GM23248 (cell line): ENCODE results near the gene TRAF3IP3. TPM values are rescaled to one million over a fixed set of nuclear protein-coding genes. Genes with fewer than 3 reads are reported as not detected.

Source experiments
- DNase-seq: peaks from one replicate; pipeline ENCODE4 v3.0.0-alpha.2; 2015
- H2AFZ ChIP-seq: fragments of 200-600 bp; sonication (generic); 2 replicates; pipeline ENCODE4 v1.6.1; 2016; ENCODE audit warnings: antibody characterized with exemption
- H3F3A ChIP-seq: fragments of 200-600 bp; sonication (generic); 2 replicates; pipeline ENCODE4 v1.6.1; 2016; ENCODE audit warnings: mild to moderate bottlenecking, antibody characterized with exemption, mixed run types; ENCODE audit not compliant: insufficient read depth
- H3K27ac ChIP-seq: fragments of 200-600 bp; sonication (generic); 2 replicates; pipeline ENCODE4 v1.5.1; 2016; ENCODE audit warnings: mild to moderate bottlenecking
- H3K27me3 ChIP-seq: fragments of 200-600 bp; sonication (generic); replicated peaks from 2 replicates; pipeline ENCODE4 v1.6.1; 2016; ENCODE audit warnings: mild to moderate bottlenecking; ENCODE audit not compliant: insufficient read depth
- H3K36me3 ChIP-seq: fragments of 200-600 bp; sonication (generic); 2 replicates; pipeline ENCODE4 v1.6.1; 2016; ENCODE audit warnings: low read depth, mild to moderate bottlenecking
- H3K4me1 ChIP-seq: fragments of 200-600 bp; sonication (generic); 2 replicates; pipeline ENCODE4 v1.6.1; 2016; ENCODE audit warnings: mild to moderate bottlenecking; ENCODE audit not compliant: insufficient read depth
- H3K4me2 ChIP-seq: fragments of 200-600 bp; sonication (generic); one replicate; pipeline ENCODE4 v1.6.1; 2016; ENCODE audit warnings: mild to moderate bottlenecking; ENCODE audit not compliant: unreplicated experiment
- H3K4me3 ChIP-seq: fragments of 200-600 bp; sonication (generic); 2 replicates; pipeline ENCODE4 v1.5.1; 2016; ENCODE audit warnings: mild to moderate bottlenecking
- H3K79me2 ChIP-seq: fragments of 200-600 bp; sonication (generic); 2 replicates; pipeline ENCODE4 v1.6.1; 2016; ENCODE audit warnings: mild to moderate bottlenecking; ENCODE audit not compliant: insufficient read depth
- H3K9ac ChIP-seq: fragments of 200-600 bp; sonication (generic); 2 replicates; pipeline ENCODE4 v1.6.1; 2016; ENCODE audit warnings: mild to moderate bottlenecking
- H3K9me2 ChIP-seq: fragments of 200-600 bp; sonication (generic); 2 replicates; pipeline ENCODE4 v1.6.1; 2016; ENCODE audit warnings: mixed run types, mild to moderate bottlenecking, moderate library complexity; ENCODE audit not compliant: insufficient read depth
- H3K9me3 ChIP-seq: fragments of 200-600 bp; sonication (generic); one replicate; pipeline ENCODE4 v1.6.1; 2017; ENCODE audit warnings: low read depth
- H4K20me1 ChIP-seq: fragments of 200-600 bp; sonication (generic); 2 replicates; pipeline ENCODE4 v1.6.0; 2016; ENCODE audit not compliant: insufficient read depth
- EZH2 ChIP-seq: fragments of 200-600 bp; sonication (generic); IDR thresholded peaks from 2 replicates; pipeline ENCODE4 v1.6.1; 2018; ENCODE audit warnings: antibody characterized with exemption, mild to moderate bottlenecking; ENCODE audit not compliant: insufficient read depth, poor library complexity, severe bottlenecking
- EZH2phosphoT487 ChIP-seq: fragments of 200-600 bp; sonication (generic); IDR thresholded peaks from 2 replicates; pipeline ENCODE4 v1.6.1; 2018; ENCODE audit warnings: antibody characterized with exemption, moderate library complexity, mild to moderate bottlenecking, low read depth; ENCODE audit not compliant: insufficient read depth
- WGBS, 2 experiments: methylation state at CpG; one replicate each; pipeline ENCODE4 v1.1.6; 2015 to 2017; ENCODE audit warnings: low lambda C conversion rate in 2 of 2, low coverage in 1 of 2; ENCODE audit errors: missing lambda C conversion rate in 2 of 2; 5-methylcytosine and 5-hydroxymethylcytosine counted together
- in situ Hi-C: fragments of 300-500 bp; cut with MboI; formaldehyde crosslinking; loops from 2 replicates; pipeline ENCODE4 v1.15.0; 2020
- polyA plus RNA-seq: library from polyadenylated mRNA; unstranded; fragments of >200 nt; fragmentation: Nextera tagmentation; extraction: Ambion mirVana; gene quantifications from 2 replicates; pipeline ENCODE4 v1.2.1, GENCODE V29; 2016
- total RNA-seq: library from RNA; depleted of rRNA; stranded (reverse); fragments of >200 nt; shearing (Covaris generic); gene quantifications from 2 replicates; pipeline ENCODE4 v1.2.3, GENCODE V29; 2014; rRNA removed

The TRAF3IP3 gene, protein sequence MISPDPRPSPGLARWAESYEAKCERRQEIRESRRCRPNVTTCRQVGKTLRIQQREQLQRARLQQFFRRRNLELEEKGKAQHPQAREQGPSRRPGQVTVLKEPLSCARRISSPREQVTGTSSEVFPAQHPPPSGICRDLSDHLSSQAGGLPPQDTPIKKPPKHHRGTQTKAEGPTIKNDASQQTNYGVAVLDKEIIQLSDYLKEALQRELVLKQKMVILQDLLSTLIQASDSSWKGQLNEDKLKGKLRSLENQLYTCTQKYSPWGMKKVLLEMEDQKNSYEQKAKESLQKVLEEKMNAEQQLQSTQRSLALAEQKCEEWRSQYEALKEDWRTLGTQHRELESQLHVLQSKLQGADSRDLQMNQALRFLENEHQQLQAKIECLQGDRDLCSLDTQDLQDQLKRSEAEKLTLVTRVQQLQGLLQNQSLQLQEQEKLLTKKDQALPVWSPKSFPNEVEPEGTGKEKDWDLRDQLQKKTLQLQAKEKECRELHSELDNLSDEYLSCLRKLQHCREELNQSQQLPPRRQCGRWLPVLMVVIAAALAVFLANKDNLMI
- total RNA-seq (not detected in 2 replicates), polyA plus RNA-seq (0.25 TPM in 1 of 2 replicates, not detected in the other)

DNA sequence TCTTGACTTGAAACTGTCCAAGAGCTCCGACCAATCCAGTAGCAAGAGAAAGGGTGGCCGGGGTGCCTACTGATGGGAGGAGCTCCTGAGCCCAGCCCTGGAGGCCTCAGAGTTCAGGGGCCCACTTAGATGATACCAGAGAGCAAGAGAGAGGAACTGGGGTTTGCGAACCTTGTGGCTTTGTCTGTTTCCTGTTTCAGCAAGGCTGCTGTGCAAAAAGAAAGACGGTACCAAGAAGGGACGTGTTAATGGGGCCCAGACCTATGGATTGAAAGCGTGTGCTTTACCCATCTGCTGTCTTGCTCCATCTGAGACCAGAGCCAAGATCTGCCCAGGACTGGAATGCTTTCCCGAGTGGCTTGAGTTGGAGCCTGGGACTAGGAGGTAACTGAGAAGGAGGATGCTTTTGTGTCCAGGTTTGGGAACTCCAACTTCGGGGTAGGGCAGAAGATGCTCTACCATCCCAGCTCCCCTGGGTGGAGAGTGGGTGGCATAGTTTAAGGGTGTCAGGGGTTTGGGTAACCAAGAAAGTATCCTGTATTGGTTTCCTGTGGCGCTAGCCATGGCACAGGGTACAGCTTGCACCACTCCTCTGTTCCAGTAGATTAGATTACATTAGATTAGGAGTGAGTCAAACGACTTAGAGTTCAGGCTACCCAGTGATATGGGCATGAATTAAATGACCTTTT, at the start of gene TRAF3IP3:
Gene TRAF3IP3 (plus strand): TSS at position 128 of the 689 bp plus-strand sequence. CDS start 3,987 bp downstream, outside the sequence.
- no peak within 1 kb of the TSS for H3K4me3 ChIP-seq
- no peaks in the 10 kb centered on the region for H3K36me3 ChIP-seq
- no peaks in the 10 kb centered on the region for H3K27me3 ChIP-seq
- no peak within 1 kb of the TSS for H3K9ac ChIP-seq
- no peaks in the 10 kb centered on the region for H3F3A ChIP-seq
- no peak within 1 kb of the TSS for H3K27ac ChIP-seq
- H3K9me3 ChIP-seq, result no peaks in the 10 kb centered on the region
- no peak within 1 kb of the TSS for H3K4me2 ChIP-seq
- H4K20me1 ChIP-seq, result no peaks in the 10 kb centered on the region
- H3K79me2 ChIP-seq, result no peaks in the 10 kb centered on the region
- no peak for DNase-seq
- H3K4me1 ChIP-seq, result 0 out of 2 replicates have a peak, but pooled peaks cover 7% of the 10 kb centered on the region
- no peak for TF ChIP-seq EZH2phosphoT487
- TF ChIP-seq EZH2, result no peak
- 65 to 68% methylated on average over 10 of the region's 10 CpGs for WGBS, 2 experiments
- no peak within 1 kb of the TSS for H2AFZ ChIP-seq
- in situ Hi-C loops, result no loop called here
- H3K9me2 ChIP-seq, result no peaks in the 10 kb centered on the region

- H3K4me1 ChIP-seq, result peaks cover 14% of the 10 kb centered on the region
- no peak overlapping the region for H3K4me3 ChIP-seq
- H4K20me1 ChIP-seq, result no peaks in the 10 kb centered on the region
- H3K27ac ChIP-seq, result no peak overlapping the region
- no peak overlapping the region for H3K9ac ChIP-seq
- no peak overlapping the region for H3K4me2 ChIP-seq
- no peak for TF ChIP-seq EZH2
- TF ChIP-seq EZH2phosphoT487, result no peak
- no peaks in the 10 kb centered on the region for H3K9me3 ChIP-seq
- in situ Hi-C loops, result no loop called here
- H3F3A ChIP-seq, result peaks cover 6% of the 10 kb centered on the region; the same call in 1 of the 2 replicates
- no peak for DNase-seq
- 85 to 89% methylated on average over 3 of the region's 3 CpGs for WGBS, 2 experiments
- no peaks in the 10 kb centered on the region for H3K36me3 ChIP-seq
- H3K27me3 ChIP-seq, result no peaks in the 10 kb centered on the region
- no peaks in the 10 kb centered on the region for H3K79me2 ChIP-seq
- H2AFZ ChIP-seq, result no peak overlapping the region
- H3K9me2 ChIP-seq, result no peaks in the 10 kb centered on the region
These were observed 49.2 kb upstream of the TRAF3IP3 start for GRCh38 chr1:209706622-209707021.

- Histone ChIP-seq H3K9me3 (no peaks in the 10 kb centered on the region), H3K27ac (no peak overlapping the region), H3K36me3 (no peaks in the 10 kb centered on the region), H3K4me3 (no peak overlapping the region), H3F3A (peaks cover 6% of the 10 kb centered on the region; the same call in 1 of the 2 replicates), H4K20me1 (no peaks in the 10 kb centered on the region), H3K9ac (no peak overlapping the region), H3K4me1 (peaks cover 14% of the 10 kb centered on the region), H3K4me2 (no peak overlapping the region), H3K9me2 (no peaks in the 10 kb centered on the region), H3K79me2 (no peaks in the 10 kb centered on the region), H2AFZ (no peak overlapping the region), H3K27me3 (no peaks in the 10 kb centered on the region)
- no peak for TF ChIP-seq EZH2
- TF ChIP-seq EZH2phosphoT487, result no peak
- peak; percentile 32 for DNase-seq
- in situ Hi-C loops, result no loop called here
- WGBS, 2 experiments, result 77 to 78% methylated on average over 1 of the region's 1 CpG
These were observed 48.5 kb upstream of the TRAF3IP3 start for GRCh38 chr1:209707308-209707707.

GRCh38 chr1:209708297-209708696, 47.6 kb upstream of the TRAF3IP3 start:
- WGBS, 2 experiments, result 60 to 65% methylated on average over 4 of the region's 4 CpGs
- H4K20me1 ChIP-seq, result no peaks in the 10 kb centered on the region
- DNase-seq, result no peak
- H3K4me2 ChIP-seq, result no peak overlapping the region
- no peaks in the 10 kb centered on the region for H3K79me2 ChIP-seq
- no peaks in the 10 kb centered on the region for H3K9me3 ChIP-seq
- TF ChIP-seq EZH2 (no peak), EZH2phosphoT487 (no peak)
- peaks cover 22% of the 10 kb centered on the region for H3K4me1 ChIP-seq
- no peaks in the 10 kb centered on the region for H3K36me3 ChIP-seq
- H3K9ac ChIP-seq, result no peak overlapping the region
- H3F3A ChIP-seq, result peaks cover 6% of the 10 kb centered on the region; the same call in 1 of the 2 replicates
- H3K27me3 ChIP-seq, result no peaks in the 10 kb centered on the region
- in situ Hi-C loops, result no loop called here
- no peak overlapping the region for H3K27ac ChIP-seq
- no peak overlapping the region for H3K4me3 ChIP-seq
- H3K9me2 ChIP-seq, result no peaks in the 10 kb centered on the region
- no peak overlapping the region for H2AFZ ChIP-seq
